GM12875 (cell line): ENCODE data around the gene SNX13.

Source experiments
- H3K4me3 ChIP-seq: one replicate; pipeline ENCODE4 v1.5.1; 2011; ENCODE audit warnings: low read depth, low read length, control low read depth
- TF ChIP-seq, protein P1 (sequence below): IDR thresholded peaks from 2 replicates; pipeline ENCODE4 v1.5.1; 2011; ENCODE audit warnings: low read depth, mild to moderate bottlenecking, control low read depth, inconsistent platforms, low read length, moderate library complexity, borderline replicate concordance; ENCODE audit not compliant: insufficient read depth

SNX13 gene

DNA sequence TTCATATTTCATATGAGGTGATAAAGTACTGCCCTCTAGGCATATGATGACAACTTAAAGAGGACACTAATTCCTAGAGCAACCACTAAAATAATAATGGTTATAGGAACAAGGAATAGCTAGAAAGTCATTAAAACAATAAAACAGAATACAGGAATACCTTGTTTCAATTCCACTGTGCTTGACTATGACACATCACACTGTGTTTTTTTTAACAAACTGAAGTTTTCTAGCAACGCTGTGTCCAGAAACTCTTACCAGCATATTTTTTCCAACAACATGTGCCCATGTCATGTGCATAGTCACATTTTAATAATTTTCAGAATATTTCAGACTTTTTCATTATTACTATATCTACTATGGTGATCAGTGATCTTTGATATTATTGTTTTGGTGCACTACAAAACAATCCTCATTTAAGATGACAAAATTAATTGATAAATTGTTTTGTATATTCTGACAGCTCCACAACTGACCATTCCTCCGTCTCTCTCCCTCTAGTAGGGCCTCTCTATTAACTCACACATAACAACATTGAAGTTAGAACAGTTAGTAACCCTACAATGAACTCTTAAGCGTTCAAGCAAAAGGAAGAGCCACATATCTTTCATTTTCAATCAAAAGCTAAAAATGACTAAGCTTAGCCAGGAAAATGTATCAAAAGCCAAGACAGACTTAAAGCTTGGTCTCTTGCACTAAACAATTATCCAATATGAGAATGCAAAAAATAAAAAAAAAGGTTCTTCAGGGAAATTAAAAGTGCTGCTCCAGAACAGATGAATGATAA lies 85.8 kb downstream of the SNX13 start:
- no peak overlapping the region for H3K4me3 ChIP-seq
- TF ChIP-seq, protein P1, sequence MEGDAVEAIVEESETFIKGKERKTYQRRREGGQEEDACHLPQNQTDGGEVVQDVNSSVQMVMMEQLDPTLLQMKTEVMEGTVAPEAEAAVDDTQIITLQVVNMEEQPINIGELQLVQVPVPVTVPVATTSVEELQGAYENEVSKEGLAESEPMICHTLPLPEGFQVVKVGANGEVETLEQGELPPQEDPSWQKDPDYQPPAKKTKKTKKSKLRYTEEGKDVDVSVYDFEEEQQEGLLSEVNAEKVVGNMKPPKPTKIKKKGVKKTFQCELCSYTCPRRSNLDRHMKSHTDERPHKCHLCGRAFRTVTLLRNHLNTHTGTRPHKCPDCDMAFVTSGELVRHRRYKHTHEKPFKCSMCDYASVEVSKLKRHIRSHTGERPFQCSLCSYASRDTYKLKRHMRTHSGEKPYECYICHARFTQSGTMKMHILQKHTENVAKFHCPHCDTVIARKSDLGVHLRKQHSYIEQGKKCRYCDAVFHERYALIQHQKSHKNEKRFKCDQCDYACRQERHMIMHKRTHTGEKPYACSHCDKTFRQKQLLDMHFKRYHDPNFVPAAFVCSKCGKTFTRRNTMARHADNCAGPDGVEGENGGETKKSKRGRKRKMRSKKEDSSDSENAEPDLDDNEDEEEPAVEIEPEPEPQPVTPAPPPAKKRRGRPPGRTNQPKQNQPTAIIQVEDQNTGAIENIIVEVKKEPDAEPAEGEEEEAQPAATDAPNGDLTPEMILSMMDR: no peak

DNA sequence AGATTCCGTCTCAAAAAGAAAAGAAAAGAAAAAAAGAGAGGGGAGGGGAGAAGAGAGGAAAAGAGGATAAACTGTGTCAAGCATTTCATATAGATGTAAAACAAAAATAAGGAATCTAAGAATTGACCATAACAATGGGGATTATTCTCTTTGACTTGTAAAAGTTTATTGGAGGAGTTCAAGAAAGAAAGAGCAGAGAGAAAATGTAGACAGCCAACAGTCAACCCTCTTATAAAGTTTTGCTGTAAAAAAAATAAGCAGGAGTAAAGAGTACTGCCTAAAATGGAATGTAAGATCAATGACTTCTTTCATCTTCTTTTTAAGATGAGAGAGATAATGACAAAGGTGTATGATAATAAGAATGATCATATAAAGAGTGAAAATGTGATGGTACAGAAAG lies 87.9 kb downstream of the SNX13 start:
- no peak overlapping the region for H3K4me3 ChIP-seq
- TF ChIP-seq, protein P1: no peak

DNA sequence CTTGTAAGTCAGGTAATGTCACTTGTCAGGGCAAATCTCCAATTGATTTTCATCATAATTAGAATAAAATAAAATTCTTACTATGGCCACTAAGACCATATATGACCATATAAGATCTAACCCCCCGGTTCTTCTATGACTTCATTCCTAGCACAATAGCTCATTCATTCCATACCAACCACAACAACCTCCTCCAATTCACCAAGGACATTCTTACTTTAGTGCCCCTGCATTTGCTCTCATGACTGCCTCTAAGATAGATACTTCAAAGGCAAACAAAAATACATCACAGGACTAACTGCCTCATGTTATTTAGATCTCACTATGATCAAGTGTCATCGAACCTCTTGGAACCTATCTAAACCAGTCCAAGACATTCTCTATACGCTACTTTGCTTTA lies 90.8 kb downstream of the SNX13 start:
- TF ChIP-seq, protein P1: no peak
- no peak overlapping the region for H3K4me3 ChIP-seq

DNA sequence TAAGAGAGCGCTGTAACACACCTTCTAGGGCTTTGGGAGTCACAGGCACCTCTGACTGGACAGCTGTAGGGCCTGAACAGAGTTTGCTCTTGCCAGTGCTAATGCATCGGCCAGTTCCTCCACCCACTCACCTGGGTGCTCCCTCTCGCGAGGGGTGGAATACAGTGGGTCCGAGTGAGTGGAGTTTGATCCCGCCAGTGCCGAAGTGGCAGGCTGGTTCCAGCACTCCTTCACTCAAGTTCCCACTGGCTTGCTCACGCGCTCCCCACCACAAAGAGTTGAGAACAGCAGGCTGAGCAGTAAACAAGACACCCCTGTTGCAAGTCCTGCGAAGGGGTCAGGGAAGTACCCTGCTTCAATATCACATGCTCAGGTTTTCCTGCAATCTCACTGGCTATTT lies 91.8 kb downstream of the SNX13 start:
- TF ChIP-seq, protein P1: no peak

DNA sequence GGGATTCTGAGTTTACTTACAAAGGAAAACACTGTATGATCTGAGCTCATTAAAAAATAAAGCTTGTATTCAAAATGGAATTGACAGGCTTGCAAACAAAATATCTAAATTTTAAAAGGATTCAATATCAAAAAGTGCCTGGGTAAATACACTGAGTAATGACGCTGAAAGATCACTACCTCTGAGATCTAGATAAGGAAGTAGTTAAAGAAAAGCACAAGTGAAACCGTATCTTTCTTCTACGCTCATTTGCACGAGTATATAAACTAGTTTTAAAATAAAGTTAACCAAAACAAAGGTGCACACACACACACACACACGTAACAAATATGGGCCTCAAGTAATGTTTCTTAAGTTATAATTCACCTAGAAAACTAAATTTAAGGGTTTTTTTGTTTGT lies 93.4 kb downstream of the SNX13 start:
- no peak overlapping the region for H3K4me3 ChIP-seq
- TF ChIP-seq, protein P1: no peak

More for the DNA sequence above, 91.8 kb downstream of the SNX13 start:
- no peak overlapping the region for H3K4me3 ChIP-seq

DNA sequence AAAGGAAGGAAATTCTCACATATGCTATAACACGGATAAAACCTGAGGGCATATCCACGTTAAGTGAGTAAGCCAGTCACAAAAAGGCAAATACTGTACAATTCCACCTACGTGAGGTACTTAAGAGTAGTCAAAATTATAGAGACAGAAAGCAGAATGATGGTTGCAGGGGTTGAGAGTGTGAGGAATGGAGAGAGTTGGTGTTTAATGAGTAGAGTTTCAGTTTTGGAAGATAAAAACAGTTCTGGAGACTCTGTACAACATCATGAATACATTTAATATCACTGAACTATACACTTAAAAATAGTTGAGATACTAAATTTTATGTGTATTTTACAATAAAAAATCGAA lies 95.1 kb downstream of the SNX13 start:
- no peak overlapping the region for H3K4me3 ChIP-seq
- TF ChIP-seq, protein P1: no peak

DNA sequence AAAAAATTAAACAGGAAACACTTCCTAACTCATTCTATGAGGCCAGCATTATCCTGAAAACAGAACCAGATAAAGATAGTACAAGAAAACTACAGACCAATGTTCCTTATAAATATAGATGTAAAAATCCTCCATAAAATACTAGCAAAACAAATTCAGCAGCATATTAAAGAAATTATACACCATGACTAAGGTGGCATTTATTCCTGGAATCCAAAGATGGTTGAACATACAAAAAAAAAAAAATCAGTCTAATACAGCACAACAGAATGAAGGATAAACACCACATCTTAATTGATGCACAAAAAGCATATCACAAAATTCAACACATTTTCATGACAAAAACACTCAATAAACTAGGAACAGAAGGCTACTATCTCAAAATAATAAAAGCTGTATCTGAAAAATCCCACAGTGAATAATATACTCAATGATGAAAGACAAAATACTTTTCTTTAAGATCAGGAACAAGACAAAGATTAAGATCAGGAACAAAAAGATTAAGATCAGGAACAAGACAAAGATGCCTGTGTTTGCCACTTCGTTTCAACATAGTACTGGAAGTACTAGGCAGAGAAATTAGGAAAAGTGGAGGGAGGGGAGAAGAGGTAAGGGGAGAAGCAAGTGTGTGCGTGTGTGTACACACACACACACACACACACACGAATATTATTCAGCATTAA lies 95.6 kb downstream of the SNX13 start:
- H3K4me3 ChIP-seq: no peak overlapping the region
- TF ChIP-seq, protein P1: no peak
